Hematopoietic multipotent progenitor cell treated with erythropoietin and hydrocortisone succinate and interleukin-3 and kit ligand, for 8 days (in vitro differentiated cells): Measurements from ENCODE around the gene ST8SIA1.

Experiments used
- DNase-seq: peaks from one replicate; pipeline ENCODE4 v3.0.0-alpha.2; 2015

The ST8SIA1 gene

GRCh38 chr12:22325218-22325617, 9.3 kb downstream of the ST8SIA1 start:
- no peak for DNase-seq

GRCh38 chr12:22322091-22322490, 12.4 kb downstream of the ST8SIA1 start:
- DNase-seq = no peak

- DNase-seq = no peak
These were observed 12.9 kb downstream of the ST8SIA1 start for GRCh38 chr12:22321638-22322037.

GRCh38 chr12:22321018-22321605, 13.4 kb downstream of the ST8SIA1 start:
- no peak for DNase-seq

- no peak for DNase-seq
These were observed 16.3 kb downstream of the ST8SIA1 start for GRCh38 chr12:22318108-22318737.

GRCh38 chr12:22313963-22314330, 20.6 kb downstream of the ST8SIA1 start:
- DNase-seq = no peak

- DNase-seq = no peak
These were observed 21.1 kb downstream of the ST8SIA1 start for GRCh38 chr12:22313286-22313962.

GRCh38 chr12:22312336-22312735, 22.2 kb downstream of the ST8SIA1 start:
- no peak for DNase-seq

GRCh38 chr12:22310709-22311108, 23.8 kb downstream of the ST8SIA1 start:
- DNase-seq = no peak

- DNase-seq = no peak
These were observed 24.2 kb downstream of the ST8SIA1 start for GRCh38 chr12:22310275-22310674.

- DNase-seq = no peak
These were observed 26.7 kb downstream of the ST8SIA1 start for GRCh38 chr12:22307811-22308210.

- DNase-seq = no peak
These were observed 28.2 kb downstream of the ST8SIA1 start for GRCh38 chr12:22306311-22306710.

- DNase-seq = no peak
These were observed 30.2 kb downstream of the ST8SIA1 start for GRCh38 chr12:22304341-22304740.

- DNase-seq = peak; percentile 41
These were observed 35.1 kb downstream of the ST8SIA1 start for GRCh38 chr12:22299294-22299912.

- no peak for DNase-seq
These were observed 45.3 kb downstream of the ST8SIA1 start for GRCh38 chr12:22289250-22289649.

- DNase-seq = no peak
These were observed 46.5 kb downstream of the ST8SIA1 start for GRCh38 chr12:22287776-22288621.

GRCh38 chr12:22287101-22287500, 47.4 kb downstream of the ST8SIA1 start:
- DNase-seq = no peak

- DNase-seq = no peak
These were observed 47.9 kb downstream of the ST8SIA1 start for GRCh38 chr12:22286569-22286968.

- no peak for DNase-seq
These were observed 48.7 kb downstream of the ST8SIA1 start for GRCh38 chr12:22285846-22286245.

GRCh38 chr12:22284871-22285270, 49.6 kb downstream of the ST8SIA1 start:
- peak; percentile 32 for DNase-seq

GRCh38 chr12:22283508-22283907, 51.0 kb downstream of the ST8SIA1 start:
- peak; percentile 41 for DNase-seq

- DNase-seq = no peak
These were observed 51.5 kb downstream of the ST8SIA1 start for GRCh38 chr12:22283006-22283506.

GRCh38 chr12:22282283-22282682, 52.2 kb downstream of the ST8SIA1 start:
- no peak for DNase-seq
